NK-92 treated with Interleukin-12 subunit alpha and Interleukin-12 subunit beta, amount 100 ng/mL, for 24 hours (cell line): ENCODE measurements around the gene TOX3.

Experiments used
- DNase-seq: peaks from one replicate; lab custom pipeline; 2025; lab: John Stamatoyannopoulos, UW

TOX3 gene

DNA sequence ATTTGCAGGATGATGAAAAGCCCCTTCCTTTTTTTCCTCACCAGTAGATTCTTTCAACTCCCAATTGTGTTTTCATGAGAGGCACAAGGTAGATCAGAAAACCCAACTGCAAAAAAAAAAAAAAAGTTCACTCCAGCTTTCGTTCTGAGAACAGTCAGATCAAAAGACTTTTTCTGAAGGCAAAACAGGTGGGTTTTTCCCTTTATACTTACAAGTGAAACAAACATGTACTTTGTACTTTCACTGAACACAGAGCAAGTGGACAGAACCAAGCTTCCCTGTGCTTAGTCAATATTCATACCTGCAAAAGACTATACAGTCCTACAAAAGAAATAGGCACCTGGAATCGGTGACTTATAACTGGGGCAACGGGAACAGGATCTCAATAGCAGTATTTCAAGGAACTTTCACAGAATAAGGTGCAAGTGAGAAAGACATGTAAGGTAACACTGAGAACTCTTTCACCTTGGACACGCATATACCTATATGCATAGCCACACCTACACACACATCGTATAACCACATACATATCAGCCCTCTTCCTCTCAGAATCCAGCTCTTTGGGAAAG, 54.1 kb downstream of the TOX3 start:
- no peak for DNase-seq

- DNase-seq: no peak
Measured at GRCh38 chr16:52491216-52491615, 55.7 kb downstream of the TOX3 start.

- DNase-seq: no peak
Measured at GRCh38 chr16:52489894-52490293, 57.0 kb downstream of the TOX3 start.

DNA sequence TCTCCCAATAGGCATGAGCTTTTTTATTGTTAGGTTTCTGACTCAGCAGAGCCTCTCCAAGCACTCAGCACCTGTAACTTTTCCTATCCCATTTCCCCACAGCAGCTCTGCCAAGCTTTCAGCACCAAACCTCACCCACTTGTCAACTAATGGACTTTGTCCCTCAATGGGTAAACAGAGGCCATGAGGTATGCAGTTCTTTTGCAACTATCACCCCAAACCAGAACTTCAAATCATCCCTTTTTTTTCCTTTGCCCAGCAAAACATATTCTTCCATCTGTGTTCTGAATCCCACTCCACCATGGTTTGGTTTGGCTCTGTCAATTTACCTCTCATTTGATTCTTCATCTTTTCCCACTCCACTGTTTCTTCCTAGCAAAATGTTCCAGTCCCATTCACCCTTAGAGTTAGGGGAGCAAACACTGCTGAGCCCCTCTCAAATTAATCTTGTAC, 58.1 kb downstream of the TOX3 start:
- DNase-seq: no peak

GRCh38 chr16:52487849-52488457, 59.0 kb downstream of the TOX3 start:
- DNase-seq: no peak

GRCh38 chr16:52480237-52480636, 66.7 kb downstream of the TOX3 start:
- DNase-seq: no peak

- no peak for DNase-seq
Measured at GRCh38 chr16:52476111-52476510, 70.8 kb downstream of the TOX3 start.

- no peak for DNase-seq
Measured at GRCh38 chr16:52474679-52475078, 72.3 kb downstream of the TOX3 start.

- DNase-seq: no peak
Measured at GRCh38 chr16:52473096-52473495, 73.8 kb downstream of the TOX3 start.

GRCh38 chr16:52471650-52472370, 75.1 kb downstream of the TOX3 start:
- no peak for DNase-seq

- no peak for DNase-seq
Measured at GRCh38 chr16:52470585-52470984, 76.4 kb downstream of the TOX3 start.

DNA sequence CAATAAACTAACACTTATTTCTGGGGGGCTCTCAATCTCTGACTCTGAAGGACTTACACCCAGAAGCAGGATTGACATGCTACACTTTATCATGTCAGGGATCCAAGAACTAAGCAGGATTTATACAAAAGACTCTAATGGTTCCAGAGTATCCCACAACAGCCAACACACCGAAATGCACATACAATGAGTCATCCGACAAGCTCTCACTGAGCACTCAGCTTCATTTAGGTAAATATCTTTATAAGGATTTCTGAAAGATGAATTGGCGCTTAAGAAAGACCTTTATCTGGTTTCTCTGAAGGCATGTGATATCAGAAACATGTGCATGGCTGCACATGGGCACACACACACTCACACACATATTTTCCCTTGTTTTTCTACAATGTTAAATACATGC, 77.2 kb downstream of the TOX3 start:
- no peak for DNase-seq

- DNase-seq: no peak
Measured at GRCh38 chr16:52469091-52469490, 77.9 kb downstream of the TOX3 start.

- no peak for DNase-seq
Measured at GRCh38 chr16:52467753-52468152, 79.2 kb downstream of the TOX3 start.

DNA sequence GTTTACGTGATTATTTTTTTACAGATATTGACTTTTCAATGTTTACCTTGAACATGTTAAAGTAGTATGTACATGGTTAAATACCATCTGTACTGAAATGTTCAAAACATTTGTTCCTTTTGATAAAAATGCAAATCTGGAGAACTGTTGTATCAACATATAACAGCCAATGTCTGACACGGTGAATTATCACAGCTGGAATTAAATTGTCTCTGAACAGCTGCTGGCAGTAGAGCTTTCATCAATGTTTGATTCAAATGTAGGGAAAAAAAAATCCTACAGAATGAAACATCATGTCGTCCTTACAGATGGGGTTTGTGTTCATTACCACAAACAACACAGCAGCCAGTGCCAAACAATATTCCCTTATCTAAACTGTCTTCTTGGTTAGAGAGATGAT, 79.9 kb downstream of the TOX3 start:
- DNase-seq: no peak

DNA sequence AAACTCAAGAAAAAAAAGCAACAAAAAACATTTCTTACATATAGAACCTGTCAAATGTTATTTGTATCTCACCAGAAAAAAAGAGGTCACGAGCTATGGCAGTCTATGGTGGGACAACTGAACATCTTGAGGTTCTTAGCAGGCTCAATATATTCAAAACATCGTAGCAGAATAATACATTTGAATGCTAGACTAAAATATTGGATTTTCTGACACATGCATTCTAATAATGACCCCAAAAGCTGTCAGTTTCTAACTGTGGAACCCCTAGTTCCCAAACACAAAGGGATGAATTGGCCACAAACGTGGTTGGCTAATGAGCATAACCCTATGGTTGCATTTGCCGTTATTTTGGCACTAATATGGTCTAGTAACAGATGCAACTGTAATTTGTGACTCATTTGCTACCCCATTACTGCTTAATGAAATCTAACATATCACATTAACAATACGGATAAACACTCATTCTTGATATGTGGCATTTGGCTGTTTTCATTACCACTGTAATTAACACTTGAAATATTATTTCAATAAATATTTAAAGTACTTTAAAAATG, 81.2 kb downstream of the TOX3 start:
- DNase-seq: no peak

DNA sequence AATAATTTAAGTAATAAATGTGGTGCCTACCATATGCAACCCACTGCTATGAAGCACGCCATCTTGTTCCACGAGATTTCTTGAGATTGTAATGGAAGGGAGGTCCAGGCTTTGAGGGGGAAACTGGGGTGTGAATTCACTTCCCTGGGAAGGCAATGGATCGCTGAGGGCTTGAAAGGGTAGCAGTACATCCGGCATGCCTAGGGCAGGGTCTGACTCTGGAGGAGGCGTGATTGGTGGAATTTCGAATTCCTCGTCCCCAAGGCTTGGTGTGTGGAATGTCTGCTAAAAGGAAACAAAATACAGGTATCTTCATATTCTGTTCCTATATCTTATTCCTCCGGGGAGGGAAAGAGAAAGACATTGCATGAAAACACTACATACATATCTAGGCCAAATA, 83.0 kb downstream of the TOX3 start:
- no peak for DNase-seq

- no peak for DNase-seq
Measured at GRCh38 chr16:52462816-52463215, 84.1 kb downstream of the TOX3 start.

- no peak for DNase-seq
Measured at GRCh38 chr16:52460639-52461178, 86.2 kb downstream of the TOX3 start.

GRCh38 chr16:52456368-52456767, 90.6 kb downstream of the TOX3 start:
- DNase-seq: no peak

DNA sequence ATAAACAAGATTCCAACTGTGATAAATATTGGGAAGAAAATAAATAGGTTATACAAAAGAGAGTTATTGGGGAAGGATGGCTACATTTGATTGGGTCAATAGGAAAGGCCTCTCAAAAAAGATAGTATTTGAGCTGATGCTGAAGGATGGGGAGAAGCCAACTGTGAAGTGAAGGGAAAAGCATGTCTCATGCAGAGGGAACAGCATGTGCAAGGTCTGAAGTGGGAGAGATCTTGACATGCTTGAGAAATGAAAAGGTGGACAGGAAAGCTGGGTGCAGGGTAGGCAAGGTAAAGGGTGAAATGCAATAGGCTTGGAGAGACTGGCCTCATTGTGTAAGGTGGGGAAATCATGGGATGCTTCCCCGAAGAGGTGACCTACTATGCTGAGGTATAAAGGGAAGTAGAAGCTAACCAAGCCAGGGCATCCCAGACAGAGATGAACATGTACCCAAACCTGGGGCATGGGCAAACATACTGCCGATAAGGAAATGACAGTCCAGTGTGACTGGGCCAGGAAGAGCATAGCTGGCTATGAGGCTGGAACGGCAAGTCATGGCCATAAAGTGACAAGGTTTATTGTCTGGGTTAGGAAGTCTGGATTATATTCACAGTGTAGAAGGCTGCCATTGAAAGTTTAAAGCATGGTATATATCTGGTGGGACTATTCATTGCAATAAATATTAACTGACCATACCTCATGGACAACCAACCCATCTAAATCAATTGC, 91.2 kb downstream of the TOX3 start:
- DNase-seq: no peak

DNA sequence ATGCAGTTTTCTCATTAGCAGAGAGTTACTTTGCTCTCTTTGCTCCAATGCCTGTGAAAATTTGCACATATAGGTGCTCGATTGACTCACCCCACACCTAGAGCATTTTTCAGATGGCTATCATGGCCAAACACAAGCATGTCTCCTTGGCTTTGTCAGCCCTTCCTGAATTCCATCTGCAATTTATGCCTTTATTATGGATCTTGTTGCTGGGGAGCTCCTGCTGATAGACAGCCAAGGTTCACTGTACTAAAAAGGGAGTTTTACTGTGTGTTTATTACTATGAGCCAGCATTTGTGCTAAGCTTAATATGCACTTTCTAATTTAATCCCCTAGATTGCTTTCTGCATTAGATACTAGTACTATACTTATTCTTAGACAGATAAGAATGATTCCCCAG, 93.3 kb downstream of the TOX3 start:
- no peak for DNase-seq
